GM12892 (cell line): ENCODE results near the gene CHL1.

Source experiments
- POLR2AphosphoS5 ChIP-seq: IDR thresholded peaks from 2 replicates; pipeline ENCODE4 v1.6.1; 2011; ENCODE audit warnings: low read depth, low read length, control low read depth
- TAF1 ChIP-seq: IDR thresholded peaks from 2 replicates; pipeline ENCODE4 v1.6.1; 2011; ENCODE audit warnings: low read depth, mild to moderate bottlenecking, control low read depth, low read length, borderline replicate concordance

DNA sequence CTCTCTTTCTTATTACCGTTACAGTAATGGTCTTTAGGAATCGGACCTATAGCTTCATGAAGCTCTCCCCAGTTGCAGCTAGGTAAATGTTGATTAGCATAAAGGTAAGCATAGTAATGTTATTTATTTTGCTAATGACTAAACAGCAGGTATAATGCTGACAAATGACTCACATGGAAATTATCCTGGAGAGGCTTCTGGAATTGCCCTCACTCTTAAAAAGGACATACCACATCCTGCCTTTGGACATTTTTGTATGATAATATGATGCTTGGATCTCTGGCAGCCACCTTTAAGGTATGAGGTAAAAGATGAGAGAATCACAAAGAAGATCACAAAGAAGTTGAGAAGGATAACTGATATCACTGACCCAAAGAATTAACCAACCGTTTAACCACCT lies 238.6 kb downstream of the CHL1 start:
- TF ChIP-seq TAF1, result no peak
- no peak for TF ChIP-seq POLR2AphosphoS5
